ENCODE results near the gene EFEMP2. TPM values are rescaled to one million over a fixed set of nuclear protein-coding genes. Genes with fewer than 3 reads are reported as not detected.

EFEMP2 gene
- total RNA-seq, 1 donor from 2014 or later = 97.3 TPM

DNA sequence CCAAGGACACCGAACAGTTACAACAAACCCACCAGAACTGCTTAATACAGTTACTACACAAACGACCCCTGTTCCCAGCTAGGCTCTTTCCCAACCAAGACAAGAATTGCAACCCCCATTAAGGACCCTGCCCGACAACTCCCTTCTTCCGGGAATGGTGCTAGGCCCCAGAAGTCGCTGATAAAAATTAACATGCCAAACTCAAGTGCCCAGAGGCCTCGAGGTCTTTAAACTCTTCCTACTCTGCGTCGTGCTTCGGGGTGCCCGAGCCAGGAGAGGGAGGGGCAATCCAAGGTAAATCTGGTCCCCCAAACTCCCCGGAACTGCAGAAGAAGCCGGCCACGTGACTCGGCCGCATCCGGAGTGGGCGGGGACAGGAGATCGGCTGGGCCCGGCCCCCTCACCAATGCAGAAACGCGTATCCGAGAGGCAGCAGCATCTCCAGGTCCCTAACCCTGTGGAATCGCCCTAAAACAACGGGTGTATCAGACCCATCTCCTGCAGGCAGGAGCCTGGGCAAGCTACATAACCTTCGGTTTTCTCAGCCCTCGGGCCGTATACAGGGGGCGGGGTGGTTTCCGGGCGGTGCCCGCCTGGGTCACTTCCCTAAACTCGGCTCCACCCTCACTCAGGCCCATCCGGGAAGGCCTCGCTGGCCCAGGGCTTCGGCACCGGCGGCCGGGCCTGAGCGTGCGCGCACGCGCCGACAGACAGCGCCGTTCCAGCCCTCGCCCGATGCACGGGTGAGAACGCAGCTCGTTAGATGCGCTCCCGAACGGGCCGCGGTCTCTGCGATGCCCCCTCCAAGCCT is 15.7 kb downstream of the EFEMP2 start:
- no peak for TF ChIP-seq EZH2 (IDR thresholded peaks at IDR 0.05; ENCODE audit: insufficient read depth, low read length)
- TF ChIP-seq, protein P1, sequence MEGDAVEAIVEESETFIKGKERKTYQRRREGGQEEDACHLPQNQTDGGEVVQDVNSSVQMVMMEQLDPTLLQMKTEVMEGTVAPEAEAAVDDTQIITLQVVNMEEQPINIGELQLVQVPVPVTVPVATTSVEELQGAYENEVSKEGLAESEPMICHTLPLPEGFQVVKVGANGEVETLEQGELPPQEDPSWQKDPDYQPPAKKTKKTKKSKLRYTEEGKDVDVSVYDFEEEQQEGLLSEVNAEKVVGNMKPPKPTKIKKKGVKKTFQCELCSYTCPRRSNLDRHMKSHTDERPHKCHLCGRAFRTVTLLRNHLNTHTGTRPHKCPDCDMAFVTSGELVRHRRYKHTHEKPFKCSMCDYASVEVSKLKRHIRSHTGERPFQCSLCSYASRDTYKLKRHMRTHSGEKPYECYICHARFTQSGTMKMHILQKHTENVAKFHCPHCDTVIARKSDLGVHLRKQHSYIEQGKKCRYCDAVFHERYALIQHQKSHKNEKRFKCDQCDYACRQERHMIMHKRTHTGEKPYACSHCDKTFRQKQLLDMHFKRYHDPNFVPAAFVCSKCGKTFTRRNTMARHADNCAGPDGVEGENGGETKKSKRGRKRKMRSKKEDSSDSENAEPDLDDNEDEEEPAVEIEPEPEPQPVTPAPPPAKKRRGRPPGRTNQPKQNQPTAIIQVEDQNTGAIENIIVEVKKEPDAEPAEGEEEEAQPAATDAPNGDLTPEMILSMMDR (IDR thresholded peaks at IDR 0.05; ENCODE audit: insufficient read depth, low read depth, low read length) = no peak
- H3K4me2 ChIP-seq (ENCODE audit: low read length) = peak overlapping the region; percentile 96
- H3K9me3 ChIP-seq (ENCODE audit: insufficient read depth, low read depth, low read length) = no peaks in the 10 kb centered on the region
- peak overlapping the region; percentile 75 for H3K27ac ChIP-seq (ENCODE audit: low read depth, low read length)
- peak; percentile 40 for DNase-seq (ENCODE audit: low read depth)
- Mint-ChIP-seq H3K9me3 (ENCODE audit: unreplicated experiment) (no peaks in the 10 kb centered on the region), H3K4me3 (ENCODE audit: unreplicated experiment) (peak overlapping the region; percentile 99), H3K27me3 (ENCODE audit: low read depth, unreplicated experiment) (no peaks in the 10 kb centered on the region), H3K27ac (ENCODE audit: unreplicated experiment) (peak overlapping the region; percentile 96), H3K4me1 (ENCODE audit: low read depth, unreplicated experiment) (peaks cover 38% of the 10 kb centered on the region), H3K36me3 (ENCODE audit: low read depth, unreplicated experiment) (peaks cover 33% of the 10 kb centered on the region)
- H3K36me3 ChIP-seq (ENCODE audit: insufficient read depth, low read length) = peaks cover 37% of the 10 kb centered on the region
- H3K4me3 ChIP-seq (ENCODE audit: insufficient read depth, low read depth, low read length) = peak overlapping the region; percentile 98
- no peak overlapping the region for H2AFZ ChIP-seq (ENCODE audit: low read depth, low read length)
- H3K4me1 ChIP-seq (ENCODE audit: insufficient read depth, low read length) = peaks cover 38% of the 10 kb centered on the region
- H3K79me2 ChIP-seq (ENCODE audit: insufficient read depth, low read length) = peaks cover 66% of the 10 kb centered on the region
- no peaks in the 10 kb centered on the region for H3K27me3 ChIP-seq (ENCODE audit: insufficient read depth, low read length)
- peak overlapping the region; percentile 86 for H3K9ac ChIP-seq (ENCODE audit: low read length)
- H4K20me1 ChIP-seq (ENCODE audit: insufficient read depth, low read length) = peaks cover 62% of the 10 kb centered on the region
- FAIRE-seq = no peak

DNA sequence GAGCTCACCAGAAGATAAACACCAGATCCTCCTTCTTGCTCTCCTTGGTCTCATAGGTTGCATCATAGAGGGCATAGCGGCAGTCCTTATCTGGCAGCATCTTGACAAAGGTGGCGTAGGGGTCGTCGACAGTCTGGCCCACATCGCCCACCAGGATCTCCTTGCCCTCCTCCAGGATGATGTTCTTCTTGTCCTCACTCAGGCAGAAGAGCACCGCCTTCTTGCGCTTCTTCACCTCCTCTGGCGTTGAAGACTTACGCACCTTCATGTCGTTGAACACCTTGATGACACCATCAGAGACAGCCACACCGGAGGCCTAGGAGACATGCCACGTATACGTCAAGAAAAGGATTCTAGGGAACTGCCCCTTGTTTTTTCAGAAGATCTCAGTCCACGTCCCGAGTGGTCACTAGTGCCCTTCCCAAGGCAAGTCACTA is 16.7 kb downstream of the EFEMP2 start:
- H3K79me2 ChIP-seq (ENCODE audit: insufficient read depth, low read length) = peaks cover 56% of the 10 kb centered on the region
- no peak for DNase-seq (ENCODE audit: low read depth)
- peak overlapping the region; percentile 96 for H3K4me2 ChIP-seq (ENCODE audit: low read length)
- peak overlapping the region; percentile 86 for H3K9ac ChIP-seq (ENCODE audit: low read length)
- Mint-ChIP-seq H3K4me1 (ENCODE audit: low read depth, unreplicated experiment) (peaks cover 44% of the 10 kb centered on the region), H3K27me3 (ENCODE audit: low read depth, unreplicated experiment) (no peaks in the 10 kb centered on the region), H3K4me3 (ENCODE audit: unreplicated experiment) (peak overlapping the region; percentile 99), H3K36me3 (ENCODE audit: low read depth, unreplicated experiment) (peaks cover 41% of the 10 kb centered on the region), H3K9me3 (ENCODE audit: unreplicated experiment) (no peaks in the 10 kb centered on the region), H3K27ac (ENCODE audit: unreplicated experiment) (peak overlapping the region; percentile 96)
- H3K27ac ChIP-seq (ENCODE audit: low read depth, low read length) = peak overlapping the region; percentile 48
- H3K9me3 ChIP-seq (ENCODE audit: insufficient read depth, low read depth, low read length) = no peaks in the 10 kb centered on the region
- no peak for FAIRE-seq
- peak overlapping the region; percentile 98 for H3K4me3 ChIP-seq (ENCODE audit: insufficient read depth, low read depth, low read length)
- peaks cover 37% of the 10 kb centered on the region for H3K36me3 ChIP-seq (ENCODE audit: insufficient read depth, low read length)
- no peak for TF ChIP-seq EZH2 (IDR thresholded peaks at IDR 0.05; ENCODE audit: insufficient read depth, low read length)
- TF ChIP-seq, protein P1 (IDR thresholded peaks at IDR 0.05; ENCODE audit: insufficient read depth, low read depth, low read length) = no peak
- H2AFZ ChIP-seq (ENCODE audit: low read depth, low read length) = no peak overlapping the region
- peaks cover 67% of the 10 kb centered on the region for H4K20me1 ChIP-seq (ENCODE audit: insufficient read depth, low read length)
- H3K27me3 ChIP-seq (ENCODE audit: insufficient read depth, low read length) = no peaks in the 10 kb centered on the region
- peaks cover 31% of the 10 kb centered on the region for H3K4me1 ChIP-seq (ENCODE audit: insufficient read depth, low read length)
